ENCODE results near the gene QRFP.

Gene QRFP

GRCh38 chr9:130872508-130872907, 24.1 kb downstream of the QRFP start:
- TF ChIP-seq CTCF (conservative IDR thresholded peaks at IDR 0.05) = no peak

GRCh38 chr9:130872093-130872492, 24.5 kb downstream of the QRFP start:
- no peak for TF ChIP-seq CTCF (conservative IDR thresholded peaks at IDR 0.05)
- peak overlapping the region; percentile 95 for H3K27ac ChIP-seq

More at GRCh38 chr9:130872508-130872907, 24.1 kb downstream of the QRFP start:
- peak overlapping the region; percentile 95 for H3K27ac ChIP-seq

- H3K27ac ChIP-seq = peak overlapping the region; percentile 95
- no peak for TF ChIP-seq CTCF (conservative IDR thresholded peaks at IDR 0.05)
Measured at GRCh38 chr9:130871395-130872062, 25.1 kb downstream of the QRFP start.

GRCh38 chr9:130870491-130871381, 25.9 kb downstream of the QRFP start:
- TF ChIP-seq CTCF (conservative IDR thresholded peaks at IDR 0.05) = no peak
- peak overlapping the region; percentile 95 for H3K27ac ChIP-seq

DNA sequence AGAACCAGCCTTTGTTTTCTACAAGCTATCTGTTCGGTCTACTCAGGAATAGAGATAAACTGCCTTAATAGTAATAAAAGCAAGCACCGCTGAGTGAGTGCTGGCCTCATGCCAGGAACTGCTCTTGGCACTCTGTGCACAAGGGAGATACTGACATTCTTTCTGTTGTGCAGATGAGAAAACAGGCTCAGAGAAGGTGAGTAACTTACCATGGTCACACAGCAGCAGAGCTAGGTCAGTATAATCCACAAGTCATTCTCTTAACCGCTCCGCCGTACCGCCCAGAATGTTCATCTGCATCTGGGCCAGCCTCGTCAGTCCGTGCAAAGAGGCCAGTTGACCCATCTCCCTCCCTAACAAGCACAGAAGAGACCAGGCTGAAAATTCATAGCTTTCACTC, 27.4 kb downstream of the QRFP start:
- TF ChIP-seq CTCF (conservative IDR thresholded peaks at IDR 0.05) = no peak
- peak overlapping the region; percentile 95 for H3K27ac ChIP-seq

GRCh38 chr9:130868230-130868629, 28.4 kb downstream of the QRFP start:
- H3K27ac ChIP-seq = peak overlapping the region; percentile 95
- TF ChIP-seq CTCF (conservative IDR thresholded peaks at IDR 0.05) = no peak

DNA sequence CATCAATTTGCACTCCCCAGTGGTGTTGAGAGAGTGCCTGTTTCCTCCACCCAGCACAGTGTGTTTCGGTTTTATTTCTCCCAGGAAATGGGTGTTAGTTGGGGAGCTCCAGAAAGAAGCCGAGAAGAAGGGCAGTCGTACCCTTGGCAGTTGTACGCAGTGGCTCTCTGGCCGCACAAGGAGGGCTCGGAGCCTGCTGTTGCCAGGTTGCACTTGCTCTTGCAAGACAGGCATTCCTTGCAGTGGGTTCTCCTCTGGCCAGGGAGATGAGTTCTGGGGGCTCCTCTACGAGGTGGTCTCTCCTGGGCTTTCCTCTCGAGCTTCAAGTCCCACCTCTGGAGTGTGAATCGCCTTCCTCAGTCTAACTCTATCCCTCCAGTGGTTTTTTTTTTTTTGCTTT, 29.1 kb downstream of the QRFP start:
- H3K27ac ChIP-seq = no peak overlapping the region; the same call in 1 of the 2 replicates
- TF ChIP-seq CTCF (conservative IDR thresholded peaks at IDR 0.05) = no peak
